GM13976 (cell line): Measurements from ENCODE around the gene ATP6V0B.

Experiments used
- DNase-seq: peaks from one replicate; pipeline ENCODE4 v3.0.0; 2012; ENCODE audit warnings: low spot score
- CTCF ChIP-seq: IDR thresholded peaks from 2 replicates; pipeline ENCODE4 v1.5.1; 2012; ENCODE audit warnings: borderline replicate concordance, mild to moderate bottlenecking; ENCODE audit not compliant: insufficient read depth; ENCODE audit errors: extremely low read depth, missing control alignments, control extremely low read depth
- in situ Hi-C: fragments of 300-500 bp; cut with MboI; formaldehyde crosslinking; loops from one replicate; pipeline ENCODE4 v1.12.0; 2022; ENCODE audit warnings: low sequenced_read_pairs, mixed read lengths, inconsistent platforms; ENCODE audit not compliant: unreplicated experiment

The ATP6V0B gene

DNA sequence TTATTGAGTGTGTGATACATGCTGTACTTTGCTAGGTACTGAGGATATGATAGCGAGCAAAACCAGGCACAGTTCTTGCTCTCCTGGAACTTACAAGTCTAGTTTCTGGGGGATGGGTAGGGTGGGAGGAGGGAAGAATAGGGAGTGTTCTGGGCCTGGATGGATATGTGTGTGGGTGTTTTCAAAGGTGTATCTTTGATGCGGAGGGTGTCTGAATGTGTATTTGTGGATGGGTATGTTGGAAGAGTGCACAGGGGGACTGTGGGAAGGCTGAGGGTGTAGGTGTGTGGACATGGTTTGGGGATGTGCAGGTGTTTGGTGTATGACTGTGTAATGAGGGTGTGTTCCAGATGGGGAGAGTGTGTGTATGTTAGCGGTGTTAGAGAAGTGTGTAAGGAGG, 9.4 kb upstream of the ATP6V0B start:
- no peak for TF ChIP-seq CTCF
- DNase-seq: no peak
- in situ Hi-C loops: no loop called here

DNA sequence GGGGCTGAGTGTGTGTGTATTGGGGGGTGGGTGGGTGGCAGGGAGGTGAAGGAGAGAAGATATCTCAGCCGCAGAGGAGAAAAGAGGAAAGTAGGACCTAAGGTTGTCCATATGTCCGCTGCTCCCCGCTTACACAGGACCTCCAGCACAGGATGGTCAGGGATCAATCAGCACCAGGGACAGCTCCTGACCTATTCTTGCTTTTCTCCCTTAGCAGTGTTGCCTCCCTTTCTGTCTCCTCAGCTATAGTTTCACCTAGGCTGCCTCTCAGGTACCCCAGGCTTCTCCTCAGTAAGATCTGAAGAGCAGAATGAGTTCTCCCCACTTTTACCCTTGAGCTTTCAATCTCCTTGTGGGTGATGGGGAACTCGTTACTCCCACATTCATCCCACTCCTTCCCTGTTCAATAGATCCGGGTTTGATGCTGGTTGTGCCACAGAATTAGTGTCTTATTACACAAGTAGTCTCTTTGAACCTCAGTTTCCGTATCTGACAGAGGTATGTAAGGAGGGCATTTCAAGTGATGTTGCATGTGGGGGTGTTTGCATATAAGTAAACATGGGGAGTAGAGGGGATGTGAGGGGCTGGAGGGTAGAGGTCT, 6.3 kb upstream of the ATP6V0B start:
- in situ Hi-C loops: no loop called here
- peak; percentile 58 for DNase-seq
- no peak for TF ChIP-seq CTCF

DNA sequence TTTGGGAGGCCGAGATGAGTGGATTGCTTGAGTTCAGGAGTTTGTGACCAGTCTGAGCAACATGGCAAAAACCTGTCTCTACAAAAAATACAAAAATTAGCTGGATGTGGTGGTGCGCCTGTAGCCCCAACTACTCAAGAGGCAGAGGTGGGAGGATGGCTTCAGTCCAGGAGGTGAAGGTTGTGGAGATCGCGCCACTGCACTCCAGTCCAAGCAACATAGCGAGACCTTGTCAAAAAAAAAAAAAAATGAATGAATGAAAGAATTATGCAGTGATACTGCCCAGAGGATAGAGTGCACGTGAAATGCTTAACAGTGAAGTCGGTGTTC, 5.4 kb upstream of the ATP6V0B start:
- TF ChIP-seq CTCF: no peak
- no peak for DNase-seq
- in situ Hi-C loops: no loop called here

GRCh38 chr1:43969746-43970466, 4.9 kb upstream of the ATP6V0B start, which contains the start of gene DPH2:
Gene DPH2 (plus strand): TSS chr1:43970010. CDS start chr1:43970176, 166 bp downstream.
- peak; percentile 99 for DNase-seq
- no peak for TF ChIP-seq CTCF
- in situ Hi-C loops: no loop called here

- DNase-seq: no peak
- TF ChIP-seq CTCF: no peak
- in situ Hi-C loops: no loop called here
Measured at GRCh38 chr1:43970502-43970901, 4.3 kb upstream of the ATP6V0B start.

- TF ChIP-seq CTCF: no peak
- DNase-seq: no peak
- in situ Hi-C loops: no loop called here
Measured at GRCh38 chr1:43970911-43971310, 3.8 kb upstream of the ATP6V0B start.
